GM21447 (cell line): ENCODE data around the gene PPP2R5A.
"Not testable (repeated sequence)": the region's sequence is repeated elsewhere in the genome, so short reads cannot be mapped to it uniquely, and the experiment has no call there.

ENCODE experiments used
- ATAC-seq: cut with Tn5 transposase; IDR thresholded peaks from one replicate; pipeline ENCODE4 v1.9.1; 2021; ENCODE audit not compliant: unreplicated experiment

PPP2R5A gene

DNA sequence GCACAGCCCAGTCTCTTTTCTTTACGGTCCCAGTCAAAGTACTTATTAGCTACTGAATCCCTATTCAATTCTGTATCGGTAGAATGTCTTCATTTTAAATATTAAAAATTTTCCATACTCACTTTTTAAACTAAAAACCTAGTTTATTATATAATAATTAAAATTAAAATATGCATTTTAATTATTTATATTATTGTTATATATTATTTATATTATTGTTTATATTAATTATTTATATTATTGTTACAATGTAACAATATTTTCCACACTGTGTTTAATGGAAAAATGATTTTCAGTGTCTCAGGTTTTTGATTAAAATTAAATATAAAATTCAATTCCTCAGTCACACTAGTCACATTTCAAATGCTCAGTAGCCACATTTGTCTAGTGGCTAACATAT, 18.2 kb upstream of the PPP2R5A start:
- ATAC-seq: no peak

- ATAC-seq: no peak
Measured at GRCh38 chr1:212267460-212267859, 17.8 kb upstream of the PPP2R5A start.

- no peak for ATAC-seq
Measured at GRCh38 chr1:212269306-212269705, 15.9 kb upstream of the PPP2R5A start.

- ATAC-seq: no peak
Measured at GRCh38 chr1:212270564-212270963, 14.6 kb upstream of the PPP2R5A start.

- no peak for ATAC-seq
Measured at GRCh38 chr1:212271234-212271633, 14.0 kb upstream of the PPP2R5A start.

DNA sequence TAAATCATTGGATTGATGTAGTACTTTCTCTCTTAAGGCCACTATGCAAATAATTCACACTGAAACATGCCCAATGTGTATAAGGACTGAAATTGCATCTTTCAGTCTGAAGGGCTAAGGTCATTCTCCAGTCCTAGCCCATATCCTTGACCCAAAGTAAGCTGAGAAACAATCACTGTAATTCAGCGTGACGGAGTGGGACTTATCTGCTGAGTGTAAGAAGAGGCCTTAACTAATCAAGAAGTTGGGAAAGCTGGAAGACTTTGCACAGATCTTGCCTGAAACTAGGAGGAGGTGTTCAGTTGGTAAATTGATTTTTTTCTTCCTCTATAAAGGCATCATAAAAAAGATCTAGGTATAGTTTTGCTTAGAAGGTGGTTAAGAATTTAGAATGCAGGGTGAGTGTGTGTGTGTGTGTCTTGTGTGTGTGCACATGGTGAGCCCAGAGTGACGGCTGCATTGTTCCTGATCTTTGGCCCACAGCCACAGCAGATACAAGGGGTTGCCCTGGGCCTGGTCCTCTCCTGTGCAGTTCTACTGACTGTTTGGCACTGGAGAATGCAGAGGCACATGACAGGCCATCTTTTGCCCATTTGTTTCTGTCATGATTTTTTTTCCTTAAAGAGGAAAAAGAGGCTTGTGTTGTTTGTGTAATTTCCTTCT, 13.3 kb upstream of the PPP2R5A start:
- no peak for ATAC-seq

DNA sequence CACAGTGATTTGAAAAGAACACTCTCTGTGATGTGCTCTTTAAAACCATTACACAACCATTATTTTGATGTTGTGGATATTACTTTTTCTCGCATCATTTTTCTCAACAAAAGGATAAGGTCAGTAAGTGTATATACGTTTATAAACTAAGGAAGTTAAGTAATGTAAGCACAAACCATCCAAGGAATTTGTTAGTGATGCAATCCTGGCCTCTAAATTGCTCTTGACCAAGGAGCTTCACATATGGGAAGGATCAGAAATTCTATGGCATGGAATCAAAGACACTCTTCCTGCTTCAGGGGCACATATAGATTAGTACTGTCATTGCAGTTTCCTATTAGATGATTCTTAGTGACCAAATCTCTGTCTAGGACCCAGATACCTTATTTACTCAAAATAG, 3.6 kb upstream of the PPP2R5A start:
- ATAC-seq: no peak

GRCh38 chr1:212283741-212284140, 1.5 kb upstream of the PPP2R5A start:
- ATAC-seq: no peak

GRCh38 chr1:212284332-212284743, 872 bp upstream of the PPP2R5A start:
- ATAC-seq: no peak

- ATAC-seq: peak; percentile 5
Measured at GRCh38 chr1:212285685-212286555, 710 bp downstream of the PPP2R5A start.

DNA sequence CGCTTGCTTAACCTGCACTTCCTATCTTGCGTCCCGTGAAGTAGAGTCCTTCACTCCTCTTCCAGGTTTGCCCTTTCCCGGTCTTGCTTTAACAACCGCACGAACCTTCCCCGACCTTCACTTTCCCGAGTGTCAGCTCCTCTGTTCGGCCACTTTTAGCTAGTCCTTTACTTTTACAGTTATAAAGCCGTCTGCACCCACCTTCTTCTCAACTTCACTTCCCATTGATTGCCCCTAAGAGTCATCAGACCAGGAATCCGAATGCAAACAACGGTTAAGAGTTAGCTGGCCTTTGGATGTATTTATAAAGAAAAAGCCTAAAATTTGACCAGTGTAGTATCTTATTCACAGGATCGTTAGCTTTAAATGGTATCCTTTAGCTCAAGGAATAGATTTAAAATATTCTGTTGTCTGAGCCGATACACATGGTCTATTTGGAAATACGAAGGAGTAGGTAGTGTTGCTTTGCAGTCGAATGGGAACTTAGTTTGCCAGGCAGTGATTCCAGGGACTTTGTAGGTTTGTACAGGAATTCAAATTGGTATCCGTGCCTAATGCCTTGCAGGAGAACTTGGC, 1.4 kb downstream of the PPP2R5A start:
- ATAC-seq: no peak

DNA sequence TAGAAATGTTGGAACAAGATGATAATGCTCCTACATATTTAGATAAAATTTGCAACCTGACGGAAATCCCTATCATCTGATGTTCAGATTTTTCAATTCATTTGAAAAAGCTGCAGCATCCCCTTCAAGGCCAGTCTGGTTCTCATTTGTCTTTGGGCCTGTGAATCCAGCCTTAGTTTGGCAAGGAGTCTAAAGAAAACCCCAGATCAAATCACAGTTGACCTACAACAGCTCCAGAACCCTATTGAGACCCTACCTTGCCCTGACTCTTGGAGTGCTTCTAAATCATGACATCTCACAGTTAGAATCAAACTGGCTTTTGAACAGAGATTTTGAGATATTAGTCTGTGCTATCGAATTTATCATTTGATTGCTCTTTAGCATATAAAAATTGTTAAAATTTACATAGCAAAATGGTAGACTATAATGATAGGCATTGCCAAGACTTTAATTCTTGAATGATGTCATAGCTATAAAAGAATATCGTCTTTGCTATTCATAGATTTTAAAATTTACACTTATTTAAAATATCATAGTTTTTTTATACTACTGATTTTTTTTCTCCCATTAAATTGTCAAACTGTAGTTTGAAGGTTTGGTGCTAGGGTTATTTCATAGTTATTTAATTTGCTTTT, 2.2 kb downstream of the PPP2R5A start:
- ATAC-seq: no peak

DNA sequence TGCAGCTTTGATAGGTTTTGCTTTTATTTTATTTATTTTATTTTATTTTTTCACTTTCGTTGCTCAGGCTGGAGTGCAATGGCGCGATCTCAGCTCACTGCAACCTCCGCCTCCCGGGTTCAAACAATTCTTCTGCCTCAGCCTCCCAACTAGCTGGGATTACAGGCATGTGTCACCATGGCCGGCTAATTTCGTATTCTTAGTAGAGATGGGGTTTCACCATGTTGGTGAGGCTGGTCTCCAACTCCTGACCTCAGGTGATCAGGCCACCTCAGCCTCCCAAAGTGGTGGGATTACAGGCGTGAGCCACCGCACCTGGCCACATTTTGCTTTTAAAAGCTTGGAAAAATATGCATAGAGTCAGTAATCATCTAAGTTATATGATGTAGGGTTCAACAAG, 2.8 kb downstream of the PPP2R5A start:
- not testable (repeated sequence) for ATAC-seq

DNA sequence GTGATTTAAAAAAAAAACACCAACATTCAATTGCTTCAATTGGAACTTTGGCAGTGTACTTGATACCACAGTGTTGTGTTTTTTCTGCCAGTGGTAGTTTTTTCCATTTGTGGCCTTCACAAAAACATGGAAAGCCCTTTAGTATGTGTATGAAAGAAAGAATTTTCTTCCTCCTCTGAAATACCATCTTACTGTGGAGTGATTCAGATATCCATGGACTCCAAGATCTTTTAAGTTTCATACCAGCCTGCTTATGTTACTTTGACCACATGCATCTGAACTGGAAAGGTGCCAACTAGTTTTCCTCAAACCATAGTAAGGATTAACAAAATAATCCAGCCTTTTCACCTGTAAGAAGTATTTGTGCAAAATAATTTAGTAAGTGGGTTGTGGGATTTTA, 3.4 kb downstream of the PPP2R5A start:
- ATAC-seq: no peak

DNA sequence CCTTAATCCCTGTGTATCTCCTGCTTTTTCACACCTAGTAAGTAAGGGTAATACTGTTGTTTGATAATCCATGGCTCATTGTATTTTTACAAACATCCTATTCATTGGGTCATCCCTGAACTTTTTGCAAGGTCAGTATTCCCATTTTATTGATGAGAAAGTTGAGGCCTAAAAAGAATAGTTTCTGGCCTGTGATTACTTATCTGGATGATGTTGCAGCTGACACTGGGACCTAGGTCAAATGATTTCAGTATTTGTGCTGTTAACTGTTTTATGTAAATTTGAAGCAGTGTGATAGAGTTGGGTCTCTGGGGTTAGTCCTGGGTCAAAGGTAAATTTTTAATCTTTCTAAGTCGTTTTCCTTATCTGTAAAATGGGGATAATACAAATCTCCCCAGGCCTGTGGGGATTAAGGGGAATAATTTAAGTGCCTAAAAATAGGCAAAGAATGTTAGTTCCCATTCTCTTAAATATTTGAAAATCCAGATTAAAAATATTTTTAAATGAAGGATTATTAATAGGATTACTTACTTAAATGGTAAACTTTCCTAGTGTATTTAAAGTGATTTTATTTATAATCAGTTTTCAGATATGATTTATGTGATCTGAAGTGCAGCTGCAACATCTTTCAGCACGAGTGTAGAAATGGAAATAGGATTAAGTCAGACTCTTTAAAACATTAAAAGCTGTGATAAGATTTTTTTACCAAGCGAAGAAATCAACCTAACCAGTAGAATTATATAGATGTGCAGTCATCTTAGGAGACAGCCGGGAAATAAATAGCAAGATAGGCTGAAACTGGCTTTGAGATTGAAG, 4.3 kb downstream of the PPP2R5A start:
- ATAC-seq: no peak

DNA sequence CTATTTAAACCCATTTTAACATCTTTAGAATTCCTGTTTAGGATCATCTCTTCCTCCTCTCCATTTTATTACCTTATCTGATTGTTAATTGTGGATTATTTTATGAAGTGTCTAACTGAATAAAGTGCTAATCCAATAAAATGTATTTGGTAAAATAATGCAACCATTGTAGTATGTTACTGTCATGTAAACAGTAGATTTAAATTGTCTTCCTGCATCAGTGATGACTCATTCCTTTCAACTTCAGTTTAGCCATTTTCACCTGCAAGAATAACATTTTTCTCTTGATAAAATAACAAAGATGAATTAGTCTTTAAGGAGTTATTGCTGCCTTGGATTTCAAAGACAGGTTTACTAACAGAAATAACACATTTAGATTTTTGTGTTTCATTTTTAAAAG, 5.4 kb downstream of the PPP2R5A start:
- ATAC-seq: no peak

- ATAC-seq: peak; percentile 80
Measured at GRCh38 chr1:212291505-212292134, 6.4 kb downstream of the PPP2R5A start.

- ATAC-seq: no peak
Measured at GRCh38 chr1:212292250-212293105, 7.3 kb downstream of the PPP2R5A start.

GRCh38 chr1:212293579-212293978, 8.4 kb downstream of the PPP2R5A start:
- no peak for ATAC-seq
